GM13977 (cell line): Measurements from ENCODE around the gene MAP3K2.

Experiments used
- DNase-seq: peaks from one replicate; pipeline ENCODE4 v3.0.0; 2012; ENCODE audit warnings: low spot score
- CTCF ChIP-seq: IDR thresholded peaks from 2 replicates; pipeline ENCODE4 v1.5.1; 2012; ENCODE audit warnings: mild to moderate bottlenecking, control low read depth; ENCODE audit not compliant: insufficient read depth; ENCODE audit errors: extremely low read depth, missing control alignments
- in situ Hi-C: fragments of 300-500 bp; cut with MboI; formaldehyde crosslinking; loops from one replicate; pipeline ENCODE4 v1.12.0; 2022; ENCODE audit warnings: low sequenced_read_pairs, low pct_unique_long_range_greater_than_20kb, mixed read lengths, inconsistent platforms; ENCODE audit not compliant: unreplicated experiment

MAP3K2 gene

DNA sequence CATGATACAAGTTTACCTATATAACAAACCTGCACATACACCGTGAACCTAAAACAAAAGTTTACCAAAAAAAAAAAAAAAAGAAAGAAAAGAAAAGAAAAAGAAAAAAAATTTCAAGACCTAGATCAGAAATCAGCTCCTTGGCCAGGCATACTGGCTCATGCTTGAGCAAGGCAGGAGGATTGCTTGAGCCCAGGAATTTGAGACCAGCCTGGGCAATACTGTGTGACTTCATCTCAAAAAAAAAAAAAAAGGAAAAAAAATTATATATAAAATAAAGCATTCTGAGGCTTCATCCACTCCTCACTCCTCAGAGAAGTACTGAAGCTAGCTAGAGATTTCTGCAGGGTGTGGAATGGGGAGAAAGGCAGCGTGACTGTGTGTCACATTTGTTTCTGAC lies 18.7 kb upstream of the MAP3K2 start:
- in situ Hi-C loops: no loop called here
- no peak for TF ChIP-seq CTCF
- peak; percentile 8 for DNase-seq

DNA sequence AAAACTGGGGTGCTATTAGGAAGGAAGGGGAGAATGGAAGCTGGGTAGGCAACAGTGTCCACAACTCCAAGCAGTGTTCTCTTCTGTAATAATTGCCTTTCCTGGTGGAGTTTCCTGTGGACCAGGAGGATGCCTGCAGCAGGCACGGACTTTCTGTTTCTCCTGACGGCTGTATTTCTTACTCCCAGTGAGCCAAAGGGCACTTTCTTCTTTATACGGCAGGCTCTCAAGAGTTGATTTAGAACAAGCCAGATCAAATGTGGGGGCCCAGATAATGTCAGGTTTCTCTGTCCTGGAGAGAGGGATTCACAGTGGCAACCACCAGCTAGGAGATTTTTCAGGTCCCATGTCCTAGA lies 17.5 kb upstream of the MAP3K2 start:
- in situ Hi-C loops: no loop called here
- peak; percentile 7 for DNase-seq
- no peak for TF ChIP-seq CTCF

GRCh38 chr2:127404466-127405254 lies 16.9 kb upstream of the MAP3K2 start:
- peak; percentile 24 for DNase-seq
- in situ Hi-C loops: no loop called here
- TF ChIP-seq CTCF: no peak

GRCh38 chr2:127403460-127403859 lies 15.7 kb upstream of the MAP3K2 start:
- in situ Hi-C loops: no loop called here
- TF ChIP-seq CTCF: no peak
- DNase-seq: no peak

GRCh38 chr2:127401757-127402695 lies 14.3 kb upstream of the MAP3K2 start:
- in situ Hi-C loops: no loop called here
- no peak for TF ChIP-seq CTCF
- peak; percentile 52 for DNase-seq

- no peak for DNase-seq
- in situ Hi-C loops: no loop called here
- TF ChIP-seq CTCF: no peak
These were observed 13.4 kb upstream of the MAP3K2 start for GRCh38 chr2:127400897-127401756.
